Common myeloid progenitor, CD34-positive (primary cell): ENCODE results near the gene PAEP.
A peak's percentile ranks its signal among the peaks of the same experiment; 100 is the strongest.
"Not testable (repeated sequence)": the region's sequence is repeated elsewhere in the genome, so short reads cannot be mapped to it uniquely, and the experiment has no call there.

Experiments used
- CTCF ChIA-PET: fragments of 350-600 bp; sonication (Branson Sonifier 250); formaldehyde crosslinking; loops from one replicate; lab custom pipeline; 2021; ENCODE audit warnings: antibody characterized with exemption; lab: Charles Lee
- POLR2A ChIA-PET: fragments of 350-600 bp; sonication (Branson Sonifier 250); formaldehyde crosslinking; loops from one replicate; lab custom pipeline; 2021; ENCODE audit warnings: antibody characterized with exemption; lab: Charles Lee
- DNase-seq, 3 donors: peaks; one replicate each; pipeline versions ENCODE4 v3.0.0 to v3.0.0-alpha.2; 2013
- H3K27ac ChIP-seq, 2 experiments: 1 replicate in 1 of 2; 2 replicates in 1 of 2; pipeline ENCODE4 v1.7.0; 2013; ENCODE audit warnings: inconsistent platforms in 2 of 2, low read length in 2 of 2, mild to moderate bottlenecking in 2 of 2, low read depth in 1 of 2, moderate library complexity in 1 of 2; ENCODE audit not compliant: severe bottlenecking in 2 of 2, insufficient read depth in 1 of 2, poor library complexity in 1 of 2
- H3K27me3 ChIP-seq, 5 experiments: replicated peaks in 2 of 5; 1 replicate in 3 of 5; 2 replicates in 2 of 5; pipeline versions ENCODE4 v1.6.1 to v1.7.0; 2013; ENCODE audit warnings: low read length in 4 of 5, mild to moderate bottlenecking in 2 of 5, moderate library complexity in 2 of 5, inconsistent platforms in 1 of 5; ENCODE audit not compliant: insufficient read depth in 5 of 5, control insufficient read depth in 4 of 5
- H3K36me3 ChIP-seq, 4 experiments: 1 replicate in 2 of 4; 2 replicates in 2 of 4; pipeline versions ENCODE4 v1.6.1 to v1.7.0; 2013; ENCODE audit warnings: low read length in 3 of 4, control low read depth in 1 of 4, mild to moderate bottlenecking in 1 of 4; ENCODE audit not compliant: control insufficient read depth in 4 of 4, insufficient read depth in 4 of 4
- H3K4me1 ChIP-seq, 4 experiments: 1 replicate in 3 of 4; 2 replicates in 1 of 4; pipeline versions ENCODE4 v1.6.1 to v1.7.1; 2013; ENCODE audit warnings: low read length in 3 of 4, mild to moderate bottlenecking in 3 of 4, control low read depth in 1 of 4, inconsistent platforms in 1 of 4, moderate library complexity in 1 of 4; ENCODE audit not compliant: control insufficient read depth in 4 of 4, insufficient read depth in 4 of 4; ENCODE audit errors: control extremely low read depth in 1 of 4
- H3K4me3 ChIP-seq, 7 experiments: 1 replicate in 4 of 7; 2 replicates in 3 of 7; pipeline versions ENCODE4 v1.5.1 to v1.7.0; 2013; ENCODE audit warnings: mild to moderate bottlenecking in 7 of 7, low read length in 6 of 7, moderate library complexity in 6 of 7, inconsistent platforms in 2 of 7, low read depth in 2 of 7, control low read depth in 1 of 7; ENCODE audit not compliant: insufficient read depth in 4 of 7, control insufficient read depth in 1 of 7; ENCODE audit errors: extremely low read depth in 1 of 7
- H3K9me3 ChIP-seq, 5 experiments: 1 replicate in 4 of 5; 2 replicates in 1 of 5; pipeline versions ENCODE4 v1.6.1 to v1.7.1; 2013; ENCODE audit warnings: low read length in 4 of 5, mild to moderate bottlenecking in 2 of 5, inconsistent platforms in 1 of 5, low read depth in 1 of 5, moderate library complexity in 1 of 5; ENCODE audit not compliant: control insufficient read depth in 4 of 5, insufficient read depth in 2 of 5; ENCODE audit errors: control extremely low read depth in 1 of 5
- WGBS: methylation state at CpG from one replicate; pipeline ENCODE4 v1.1.5; 2013; ENCODE audit not compliant: insufficient coverage; 5-methylcytosine and 5-hydroxymethylcytosine counted together

The PAEP gene

GRCh38 chr9:135526730-135527571 is 34.6 kb upstream of the PAEP start:
- CTCF ChIA-PET: no interaction called here
- Histone ChIP-seq H3K4me1 (no peaks in the 10 kb centered on the region), H3K27me3 (peaks cover 0 to 2% (median 0%) of the 10 kb centered on the region in 5 experiments), H3K27ac (no peak overlapping the region), H3K36me3 (no peaks in the 10 kb centered on the region), H3K9me3 (peaks cover 0 to 12% (median 0%) of the 10 kb centered on the region in 5 experiments), H3K4me3 (no peak overlapping the region)
- 80% methylated on average over 30 of the region's 30 CpGs for WGBS
- POLR2A ChIA-PET: interaction anchor here (0.6 kb wide), 1 partner anchor 69 kb away, joined by 3 read pairs; no protein-coding TSS in a partner anchor
- no peak for DNase-seq

GRCh38 chr9:135528842-135529435 is 32.6 kb upstream of the PAEP start:
- H3K4me3 ChIP-seq, POLR2A ChIA-PET, H3K27ac ChIP-seq, DNase-seq, H3K36me3 ChIP-seq, H3K4me1 ChIP-seq: not testable (repeated sequence)
- H3K9me3 ChIP-seq: peaks cover 0 to 12% (median 0%) of the 10 kb centered on the region in 5 experiments
- WGBS: 100% methylated on average over 5 of the region's 10 CpGs
- H3K27me3 ChIP-seq: peaks cover 0 to 17% (median 2%) of the 10 kb centered on the region in 5 experiments
- CTCF ChIA-PET: interaction anchor here (1.0 kb wide), 1 partner anchor 25 kb away, joined by 3 read pairs; no protein-coding TSS in a partner anchor

- CTCF ChIA-PET: no interaction called here
These were observed 31.4 kb upstream of the PAEP start for GRCh38 chr9:135530146-135530545.

GRCh38 chr9:135531096-135531495 is 30.5 kb upstream of the PAEP start:
- H3K36me3 ChIP-seq: no peaks in the 10 kb centered on the region
- H3K4me1 ChIP-seq: no peaks in the 10 kb centered on the region
- peaks cover 0 to 31% (median 2%) of the 10 kb centered on the region in 5 experiments for H3K27me3 ChIP-seq
- ChIA-PET CTCF (no interaction called here), POLR2A (no interaction called here)
- no peak overlapping the region for H3K4me3 ChIP-seq
- DNase-seq: no peak
- H3K9me3 ChIP-seq: peaks cover 0 to 12% (median 0%) of the 10 kb centered on the region in 5 experiments
- 97% methylated on average over 9 of the region's 10 CpGs for WGBS
- H3K27ac ChIP-seq: no peak overlapping the region

More at GRCh38 chr9:135530146-135530545, 31.4 kb upstream of the PAEP start:
- no peak overlapping the region for H3K4me3 ChIP-seq
- WGBS: 95% methylated on average over 4 of the region's 5 CpGs
- no peak for DNase-seq
- peaks cover 0 to 12% (median 0%) of the 10 kb centered on the region in 5 experiments for H3K9me3 ChIP-seq
- no peaks in the 10 kb centered on the region for H3K4me1 ChIP-seq
- H3K36me3 ChIP-seq: no peaks in the 10 kb centered on the region
- POLR2A ChIA-PET: no interaction called here
- H3K27ac ChIP-seq: no peak overlapping the region
- H3K27me3 ChIP-seq: peaks cover 0 to 27% (median 2%) of the 10 kb centered on the region in 5 experiments

- Histone ChIP-seq H3K9me3 (peaks cover 0 to 12% (median 0%) of the 10 kb centered on the region in 5 experiments), H3K36me3 (no peaks in the 10 kb centered on the region), H3K4me1 (no peaks in the 10 kb centered on the region), H3K27ac (no peak overlapping the region), H3K4me3 (no peak overlapping the region), H3K27me3 (peaks cover 0 to 39% (median 2%) of the 10 kb centered on the region in 5 experiments)
- DNase-seq: peak in 2 of 3 donors; percentile 39 to 42
- ChIA-PET POLR2A (no interaction called here), CTCF (no interaction called here)
- 100% methylated on average over 3 of the region's 3 CpGs for WGBS
These were observed 28.4 kb upstream of the PAEP start for GRCh38 chr9:135533113-135533512.

- no peak for DNase-seq
- Histone ChIP-seq H3K36me3 (no peaks in the 10 kb centered on the region), H3K4me3 (no peak overlapping the region), H3K4me1 (no peaks in the 10 kb centered on the region), H3K27me3 (peaks cover 0 to 39% (median 2%) of the 10 kb centered on the region in 5 experiments), H3K9me3 (peaks cover 0 to 12% (median 0%) of the 10 kb centered on the region in 5 experiments), H3K27ac (no peak overlapping the region)
- POLR2A ChIA-PET: interaction anchor here (0.6 kb wide), 1 partner anchor 267 kb away, joined by 3 read pairs; no protein-coding TSS in a partner anchor
- CTCF ChIA-PET: no interaction called here
- WGBS: 90% methylated on average over 12 of the region's 12 CpGs
These were observed 27.9 kb upstream of the PAEP start for GRCh38 chr9:135533674-135534073.
